CD1c-positive myeloid dendritic cell (primary cell): ENCODE results near the gene CKAP5.
"Not testable (repeated sequence)": the region's sequence is repeated elsewhere in the genome, so short reads cannot be mapped to it uniquely, and the experiment has no call there.

ENCODE experiments used
- DNase-seq: peaks from one replicate; pipeline ENCODE4 v3.0.0-alpha.2; 2016; ENCODE audit errors: extremely low spot score

Gene CKAP5

GRCh38 chr11:46726206-46726862 lies 119.7 kb downstream of the CKAP5 start:
- no peak for DNase-seq

GRCh38 chr11:46725338-46726205 lies 120.5 kb downstream of the CKAP5 start:
- no peak for DNase-seq

GRCh38 chr11:46724088-46724487 lies 122.0 kb downstream of the CKAP5 start:
- no peak for DNase-seq

GRCh38 chr11:46723359-46723680 lies 122.8 kb downstream of the CKAP5 start:
- no peak for DNase-seq

GRCh38 chr11:46722566-46723358 lies 123.3 kb downstream of the CKAP5 start:
- DNase-seq = no peak

- DNase-seq = no peak
Observed at GRCh38 chr11:46721286-46721685, 124.8 kb downstream of the CKAP5 start.

GRCh38 chr11:46719543-46720218 lies 126.4 kb downstream of the CKAP5 start:
- no peak for DNase-seq

GRCh38 chr11:46719048-46719542 lies 127.0 kb downstream of the CKAP5 start, which contains the start of gene F2:
Gene F2, plus strand, starts transcription at chr11:46719213. Its CDS starts 23 bp downstream, at chr11:46719236.
- DNase-seq = no peak

GRCh38 chr11:46718155-46719019 lies 127.7 kb downstream of the CKAP5 start:
- no peak for DNase-seq

GRCh38 chr11:46717825-46718154 lies 128.3 kb downstream of the CKAP5 start:
- not testable (repeated sequence) for DNase-seq

- DNase-seq = no peak
Observed at GRCh38 chr11:46712874-46713576, 133.1 kb downstream of the CKAP5 start.

GRCh38 chr11:46711303-46711702 lies 134.8 kb downstream of the CKAP5 start:
- no peak for DNase-seq

GRCh38 chr11:46710821-46711269 lies 135.2 kb downstream of the CKAP5 start:
- DNase-seq = no peak

GRCh38 chr11:46709351-46709750 lies 136.7 kb downstream of the CKAP5 start:
- not testable (repeated sequence) for DNase-seq

GRCh38 chr11:46706886-46707285 lies 139.2 kb downstream of the CKAP5 start:
- DNase-seq = no peak

GRCh38 chr11:46705070-46705688 lies 140.9 kb downstream of the CKAP5 start:
- DNase-seq = no peak

- no peak for DNase-seq
Observed at GRCh38 chr11:46701078-46701654, 144.9 kb downstream of the CKAP5 start.

- DNase-seq = peak; percentile 99
Observed at GRCh38 chr11:46700241-46701077, 145.6 kb downstream of the CKAP5 start, which contains the start of the genes ARHGAP1 and ZNF408. Gene ARHGAP1, minus strand, starts transcription at chr11:46700619. Its CDS starts 4,512 bp downstream, at chr11:46696107. Gene ZNF408, plus strand, starts transcription at chr11:46701031. Its CDS starts 17 bp downstream, at chr11:46701048.
